Measurements from ENCODE around the gene CAVIN3. TPM values are rescaled to one million over a fixed set of nuclear protein-coding genes. Genes with fewer than 3 reads are reported as not detected.

CAVIN3 gene
- total and polyA plus RNA-seq, 2 experiments from 2014 or later, result 33.2 to 34.2 TPM

- DNase-seq (ENCODE audit: low spot score), result no peak
- no peak overlapping the region for H3K4me3 Mint-ChIP-seq
- peaks cover 5% of the 10 kb centered on the region for H3K27me3 Mint-ChIP-seq (ENCODE audit: insufficient read depth, low read depth, poor library complexity)
- H3K27ac Mint-ChIP-seq, result no peak overlapping the region
- H3F3A ChIP-seq (replicated peaks; ENCODE audit: low read depth), result no peaks in the 10 kb centered on the region
- no peaks in the 10 kb centered on the region for H3K27me3 ChIP-seq (ENCODE audit: insufficient read depth)
- H2AFZ ChIP-seq, result no peak overlapping the region
- no peak overlapping the region for H3K4me3 ChIP-seq
- H3K4me1 Mint-ChIP-seq, result peaks cover 7% of the 10 kb centered on the region
- H3K4me2 ChIP-seq, result no peak overlapping the region
- H3K4me1 ChIP-seq (ENCODE audit: insufficient read depth), result no peaks in the 10 kb centered on the region
- H3K9me3 Mint-ChIP-seq, result no peaks in the 10 kb centered on the region
- no peaks in the 10 kb centered on the region for H3K36me3 Mint-ChIP-seq (ENCODE audit: low read depth)
- TF ChIP-seq ZNF331 (CRISPR knock-in tag; IDR thresholded peaks at IDR 0.05; ENCODE audit: low read depth) (no peak), CREB1 (CRISPR knock-in tag; IDR thresholded peaks at IDR 0.05; ENCODE audit: low read depth) (no peak), POLR2AphosphoS5 (IDR thresholded peaks at IDR 0.05; ENCODE audit: low read depth) (no peak), ETS1 (IDR thresholded peaks at IDR 0.05) (no peak), CTCF (conservative IDR thresholded peaks at IDR 0.05; ENCODE audit: low read depth in 2 of 2) (no peak), STAT1 (IDR thresholded peaks at IDR 0.05; ENCODE audit: unreplicated experiment) (no peak), ZNF462 (CRISPR knock-in tag; IDR thresholded peaks at IDR 0.05) (no peak), ZNF114 (CRISPR knock-in tag; IDR thresholded peaks at IDR 0.05) (no peak), NANOG (IDR thresholded peaks at IDR 0.05; ENCODE audit: borderline replicate concordance) (no peak), EZH2phosphoT487 (IDR thresholded peaks at IDR 0.05; ENCODE audit: unreplicated experiment) (no peak), EZH2 (IDR thresholded peaks at IDR 0.05; ENCODE audit: low read depth, unreplicated experiment) (no peak)
- ATAC-seq, result no peak
- H3K79me2 ChIP-seq (replicated peaks; ENCODE audit: insufficient read depth), result no peaks in the 10 kb centered on the region
- no peaks in the 10 kb centered on the region for H3K9me2 ChIP-seq (ENCODE audit: insufficient read depth)
- no peaks in the 10 kb centered on the region for H4K20me1 ChIP-seq (replicated peaks; ENCODE audit: insufficient read depth)
- no peaks in the 10 kb centered on the region for H3K36me3 ChIP-seq (ENCODE audit: insufficient read depth)
- no peak overlapping the region for H3K27ac ChIP-seq (ENCODE audit: low read depth)
Measured at GRCh38 chr11:6356503-6357055, 36.3 kb upstream of the CAVIN3 start.
